HG03521 (cell line): ENCODE results near the gene EN1.

ENCODE experiments used
- ATAC-seq: cut with Tn5 transposase; IDR thresholded peaks from one replicate; pipeline ENCODE4 v1.9.1; 2021; ENCODE audit warnings: mild to moderate bottlenecking, moderate library complexity; ENCODE audit not compliant: unreplicated experiment

Gene EN1

DNA sequence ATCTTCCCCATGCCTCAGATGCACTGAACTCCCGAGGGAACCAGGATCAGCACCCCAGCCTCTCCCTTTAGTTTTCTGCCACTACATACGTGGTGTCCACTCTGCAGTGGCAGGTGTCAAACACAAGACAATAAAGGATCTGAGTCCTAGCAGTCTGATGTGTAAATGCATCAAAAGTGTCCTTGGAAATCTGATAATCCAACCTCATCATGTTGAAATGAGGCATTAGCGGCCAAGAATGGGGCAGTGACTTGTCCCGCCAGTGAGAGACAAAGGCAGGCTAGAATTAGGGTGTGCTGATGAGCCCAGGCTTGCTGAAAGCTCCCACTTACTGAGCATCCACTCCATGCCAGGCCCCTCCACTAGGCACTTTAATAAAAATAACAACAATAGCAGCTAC, 52.9 kb downstream of the EN1 start:
- ATAC-seq = no peak
